ENCODE data around the gene GRAMD1B. TPM values are rescaled to one million over a fixed set of nuclear protein-coding genes. Genes with fewer than 3 reads are reported as not detected.

Gene GRAMD1B
- total RNA-seq, 2 donors from 2014 or later: 3.1 to 3.8 TPM

GRCh38 chr11:123582992-123583504 lies 153.0 kb downstream of the GRAMD1B start:
- peaks cover 0 to 5% of the 10 kb centered on the region in 2 donors for H3K4me1 ChIP-seq
- no peaks in the 10 kb centered on the region for H3K9me3 ChIP-seq
- no peak overlapping the region for H3K27ac ChIP-seq
- no peak for DNase-seq (ENCODE audit: low spot score)
- H3K27me3 ChIP-seq: no peaks in the 10 kb centered on the region
- H3K4me3 ChIP-seq: no peak overlapping the region
- H3K36me3 ChIP-seq: no peaks in the 10 kb centered on the region
- no peak for TF ChIP-seq CTCF (IDR thresholded peaks at IDR 0.05)

GRCh38 chr11:123584186-123584585 lies 154.1 kb downstream of the GRAMD1B start:
- DNase-seq (ENCODE audit: low spot score): no peak
- Histone ChIP-seq H3K4me1 (peaks cover 0 to 5% of the 10 kb centered on the region in 2 donors), H3K27ac (no peak overlapping the region), H3K27me3 (no peaks in the 10 kb centered on the region), H3K36me3 (no peaks in the 10 kb centered on the region), H3K9me3 (no peaks in the 10 kb centered on the region), H3K4me3 (no peak overlapping the region)
- TF ChIP-seq CTCF (IDR thresholded peaks at IDR 0.05): no peak

- Histone ChIP-seq H3K4me1 (peaks cover 0 to 5% of the 10 kb centered on the region in 2 donors), H3K27me3 (no peaks in the 10 kb centered on the region), H3K36me3 (no peaks in the 10 kb centered on the region), H3K27ac (no peak overlapping the region), H3K4me3 (no peak overlapping the region), H3K9me3 (no peaks in the 10 kb centered on the region)
- DNase-seq (ENCODE audit: low spot score): no peak
- no peak for TF ChIP-seq CTCF (IDR thresholded peaks at IDR 0.05)
These were observed 154.7 kb downstream of the GRAMD1B start for GRCh38 chr11:123584737-123585136.

- Histone ChIP-seq H3K27me3 (no peaks in the 10 kb centered on the region), H3K36me3 (no peaks in the 10 kb centered on the region), H3K27ac (no peak overlapping the region), H3K9me3 (no peaks in the 10 kb centered on the region), H3K4me1 (peaks cover 0 to 5% of the 10 kb centered on the region in 2 donors), H3K4me3 (no peak overlapping the region)
- no peak for DNase-seq (ENCODE audit: low spot score)
- TF ChIP-seq CTCF (IDR thresholded peaks at IDR 0.05): no peak
These were observed 155.1 kb downstream of the GRAMD1B start for GRCh38 chr11:123585206-123585605.

GRCh38 chr11:123585706-123586105 lies 155.6 kb downstream of the GRAMD1B start:
- DNase-seq (ENCODE audit: low spot score): no peak
- Histone ChIP-seq H3K36me3 (no peaks in the 10 kb centered on the region), H3K9me3 (no peaks in the 10 kb centered on the region), H3K4me1 (peaks cover 0 to 2% of the 10 kb centered on the region in 2 donors), H3K27ac (no peak overlapping the region), H3K4me3 (no peak overlapping the region), H3K27me3 (no peaks in the 10 kb centered on the region)
- TF ChIP-seq CTCF (IDR thresholded peaks at IDR 0.05): no peak

GRCh38 chr11:123586568-123586967 lies 156.5 kb downstream of the GRAMD1B start:
- H3K4me3 ChIP-seq: no peak overlapping the region
- H3K27ac ChIP-seq: no peak overlapping the region
- TF ChIP-seq CTCF (IDR thresholded peaks at IDR 0.05): no peak
- H3K27me3 ChIP-seq: no peaks in the 10 kb centered on the region
- H3K36me3 ChIP-seq: no peaks in the 10 kb centered on the region
- no peak for DNase-seq (ENCODE audit: low spot score)
- H3K4me1 ChIP-seq: no peaks in the 10 kb centered on the region
- no peaks in the 10 kb centered on the region for H3K9me3 ChIP-seq

All from right atrium auricular region (tissue), 2 donors.